GM21423 (cell line): Measurements from ENCODE around the gene DKK3.

ENCODE experiments used
- ATAC-seq: cut with Tn5 transposase; IDR thresholded peaks from one replicate; pipeline ENCODE4 v1.9.1; 2021; ENCODE audit warnings: mild to moderate bottlenecking, moderate library complexity; ENCODE audit not compliant: unreplicated experiment

Gene DKK3

DNA sequence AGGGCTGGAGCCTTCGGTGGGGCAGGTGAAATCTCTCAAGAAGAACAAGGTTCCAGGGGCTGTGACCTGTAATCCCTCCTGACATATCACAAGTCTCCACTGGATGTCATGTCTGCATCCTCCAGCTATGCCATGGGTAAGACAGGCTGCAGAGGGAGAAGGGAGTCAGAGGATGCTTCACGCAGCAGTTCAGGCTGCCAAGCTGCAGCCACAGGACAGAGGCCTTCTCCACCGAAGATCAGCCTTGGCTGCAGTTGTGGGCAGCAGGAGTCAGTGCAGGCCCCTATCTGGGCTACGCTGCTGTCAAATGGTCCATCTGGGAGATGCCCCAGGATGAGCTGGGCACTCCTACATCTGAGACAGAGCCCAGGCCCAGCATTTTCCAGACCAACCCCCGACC lies 25.0 kb downstream of the DKK3 start:
- ATAC-seq = no peak

DNA sequence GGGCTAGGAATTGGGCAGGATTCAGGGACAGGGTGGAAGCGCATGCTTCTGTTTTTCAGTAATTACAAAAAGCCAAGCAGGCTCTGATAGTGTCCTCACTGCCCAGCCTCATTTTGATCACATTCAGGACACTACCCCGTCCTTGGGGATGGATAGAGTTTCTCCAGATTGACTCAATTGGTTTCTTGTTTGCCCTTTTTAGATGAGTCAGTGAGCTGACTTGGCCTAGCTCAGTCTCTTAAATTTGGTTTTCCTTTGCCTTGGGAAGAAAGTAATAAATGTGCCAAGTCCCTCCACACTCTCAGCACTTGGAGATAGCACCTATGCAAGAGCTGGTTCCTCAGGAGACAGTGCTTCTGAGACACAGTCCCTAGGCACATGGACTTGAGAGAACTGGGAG lies 25.5 kb downstream of the DKK3 start:
- no peak for ATAC-seq

DNA sequence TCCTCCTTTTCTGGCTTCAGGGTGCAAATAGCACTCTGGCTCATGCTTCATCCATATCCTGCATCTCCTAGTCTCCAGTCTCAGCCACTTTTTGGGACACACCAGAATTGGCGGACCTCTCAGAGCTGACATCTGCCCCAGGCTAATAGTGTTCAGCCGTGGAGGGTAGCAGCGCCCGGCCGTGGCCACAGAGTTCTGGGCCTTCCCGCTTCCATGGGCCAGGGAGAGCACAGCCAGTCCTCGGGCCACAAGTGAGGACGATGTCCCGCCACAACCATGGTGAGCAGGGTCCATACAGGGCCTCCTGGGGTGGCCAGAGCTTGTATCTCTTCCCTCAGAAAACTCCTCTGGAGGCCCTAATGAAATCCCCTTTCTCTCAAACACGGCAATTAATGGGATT lies 26.0 kb downstream of the DKK3 start:
- no peak for ATAC-seq

DNA sequence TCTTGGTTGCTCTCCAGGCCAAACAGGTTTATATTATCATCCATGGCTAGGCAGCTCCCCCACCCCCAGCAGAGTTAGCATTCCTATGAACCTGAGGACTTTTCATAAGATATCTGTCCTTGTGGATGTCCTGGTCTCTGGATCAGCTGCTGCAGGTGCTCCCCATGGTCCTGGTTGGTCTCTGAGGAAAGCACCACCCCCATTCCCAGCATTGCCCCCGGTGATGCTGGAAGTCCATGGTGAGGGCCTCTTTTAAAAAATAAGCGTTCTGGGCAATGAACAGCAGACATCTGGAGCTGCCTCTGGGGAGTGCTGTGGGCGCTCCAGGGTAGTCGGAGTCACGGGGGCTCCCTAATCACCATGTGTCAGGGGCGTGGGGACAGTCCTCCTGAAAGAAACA lies 26.6 kb downstream of the DKK3 start:
- ATAC-seq = no peak

DNA sequence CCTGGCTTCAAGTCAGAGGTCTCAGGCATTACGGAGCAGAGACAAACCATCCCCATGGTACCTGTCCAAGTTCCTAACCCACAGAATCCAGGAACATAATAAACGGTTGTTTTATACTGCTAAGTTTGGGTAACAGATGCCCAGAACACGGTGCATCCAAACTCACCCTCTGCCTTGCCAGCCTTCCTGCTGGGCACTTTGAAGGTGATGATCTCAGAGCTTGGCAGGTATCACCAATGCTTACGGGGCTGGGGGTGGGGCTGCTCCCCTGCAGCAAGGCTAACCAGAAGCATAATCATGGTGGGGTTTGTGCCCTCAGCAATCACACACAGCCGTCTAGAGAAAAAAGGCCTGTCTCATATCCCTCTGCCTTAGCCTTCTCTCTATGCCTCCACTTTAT lies 27.1 kb downstream of the DKK3 start:
- ATAC-seq = no peak

DNA sequence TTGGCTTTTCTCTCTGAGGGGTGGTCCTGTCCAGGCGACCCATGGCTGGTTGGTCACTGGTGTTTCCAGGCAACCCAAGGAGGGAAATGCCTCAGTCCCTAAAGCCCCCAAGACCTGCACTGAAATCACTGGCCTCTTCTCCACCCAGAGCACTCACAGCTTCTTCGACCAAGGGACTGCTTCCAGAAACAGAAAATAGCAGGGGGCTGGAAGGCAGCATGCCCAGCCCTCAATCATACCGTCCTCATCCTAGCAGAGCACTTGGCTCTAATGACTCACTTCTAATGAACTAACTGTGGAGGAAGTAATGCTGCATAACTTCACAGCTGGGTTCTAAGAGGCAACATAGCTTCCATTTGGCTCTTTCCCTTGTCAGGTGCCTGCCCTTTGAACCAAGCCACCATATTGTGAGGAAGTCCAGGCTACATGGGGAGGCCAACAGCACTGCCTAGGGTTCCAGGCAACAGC lies 27.6 kb downstream of the DKK3 start:
- no peak for ATAC-seq

DNA sequence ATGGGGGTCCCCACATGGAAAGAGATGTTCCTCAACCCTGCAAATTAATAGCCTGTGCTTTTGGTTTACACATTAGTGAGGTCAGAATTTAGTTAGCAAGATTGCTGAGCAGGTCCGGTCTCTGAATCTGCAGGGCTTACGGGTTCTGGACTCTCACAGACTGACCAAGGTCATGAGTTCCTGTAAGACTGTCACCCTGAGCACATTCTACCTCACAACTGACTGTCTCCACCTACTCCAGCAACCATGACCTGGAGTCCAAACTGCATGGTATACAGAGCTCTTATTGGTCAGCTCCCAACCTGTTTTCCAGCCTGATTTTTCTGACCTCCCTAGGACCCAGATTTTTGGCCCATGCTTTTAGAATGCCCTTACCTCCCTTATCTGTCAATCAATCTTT lies 28.2 kb downstream of the DKK3 start:
- no peak for ATAC-seq

DNA sequence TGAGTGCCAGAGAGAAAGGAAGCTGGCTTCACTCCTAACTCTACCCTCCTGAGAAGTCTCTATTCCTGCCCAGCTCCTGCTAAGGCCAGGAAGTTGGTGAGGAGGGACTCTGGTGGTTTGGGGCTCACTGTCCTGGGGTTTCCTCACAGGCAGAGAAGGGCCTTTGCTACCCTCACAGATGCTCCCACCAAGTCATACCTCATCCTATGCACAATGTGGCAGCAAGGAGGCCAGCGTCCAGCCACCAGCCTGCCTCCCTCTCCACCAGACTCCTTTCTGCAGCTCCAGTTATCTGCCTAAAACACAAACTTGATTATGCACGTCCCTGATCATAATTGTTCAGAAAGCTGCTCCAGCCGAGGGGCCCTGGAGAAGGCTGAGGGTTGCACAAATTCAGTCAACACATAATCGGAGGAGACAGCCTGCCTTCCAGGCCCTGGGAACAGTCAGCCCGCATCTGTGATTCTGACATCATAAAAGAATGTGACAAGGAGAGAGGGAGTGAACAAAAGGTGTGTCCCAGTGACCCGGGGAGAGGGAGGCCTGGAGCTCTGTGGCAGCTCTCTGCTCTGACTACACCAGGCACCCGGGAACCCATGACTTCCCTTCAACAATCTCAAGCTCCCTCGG lies 28.8 kb downstream of the DKK3 start:
- no peak for ATAC-seq

DNA sequence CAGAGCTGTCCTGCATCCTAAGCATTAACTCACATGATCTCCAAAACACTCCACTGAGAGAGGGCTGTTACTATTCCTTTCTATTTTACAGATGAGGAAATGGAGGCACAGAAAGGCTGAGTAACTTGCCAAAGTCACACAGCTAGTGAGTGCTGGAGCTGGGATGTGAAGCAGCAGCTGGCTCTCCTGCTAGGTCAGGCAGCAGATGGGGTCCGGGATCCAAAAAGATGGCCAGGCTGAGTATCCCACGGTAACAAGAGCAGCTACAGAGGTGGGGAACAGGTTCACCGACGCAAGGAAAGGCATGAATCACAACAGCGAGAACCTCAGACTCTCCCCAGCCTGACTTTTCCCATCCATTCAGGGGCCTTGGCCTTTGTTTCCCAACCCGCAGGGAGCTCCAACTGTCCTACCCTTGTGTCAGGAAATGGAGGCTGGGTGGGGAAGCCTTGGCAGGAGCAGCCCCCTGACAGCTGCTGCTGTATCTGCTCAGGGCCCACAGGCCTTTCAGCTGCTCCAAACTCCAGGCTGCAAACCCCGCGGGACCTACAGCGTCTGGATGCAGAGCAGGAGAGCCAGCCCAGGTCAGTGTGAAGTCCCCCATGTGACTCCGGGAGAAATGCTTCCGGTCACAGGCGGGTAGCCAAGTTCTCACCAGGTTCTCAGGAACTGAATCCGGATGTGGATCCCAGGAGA lies 29.5 kb downstream of the DKK3 start:
- ATAC-seq = no peak

DNA sequence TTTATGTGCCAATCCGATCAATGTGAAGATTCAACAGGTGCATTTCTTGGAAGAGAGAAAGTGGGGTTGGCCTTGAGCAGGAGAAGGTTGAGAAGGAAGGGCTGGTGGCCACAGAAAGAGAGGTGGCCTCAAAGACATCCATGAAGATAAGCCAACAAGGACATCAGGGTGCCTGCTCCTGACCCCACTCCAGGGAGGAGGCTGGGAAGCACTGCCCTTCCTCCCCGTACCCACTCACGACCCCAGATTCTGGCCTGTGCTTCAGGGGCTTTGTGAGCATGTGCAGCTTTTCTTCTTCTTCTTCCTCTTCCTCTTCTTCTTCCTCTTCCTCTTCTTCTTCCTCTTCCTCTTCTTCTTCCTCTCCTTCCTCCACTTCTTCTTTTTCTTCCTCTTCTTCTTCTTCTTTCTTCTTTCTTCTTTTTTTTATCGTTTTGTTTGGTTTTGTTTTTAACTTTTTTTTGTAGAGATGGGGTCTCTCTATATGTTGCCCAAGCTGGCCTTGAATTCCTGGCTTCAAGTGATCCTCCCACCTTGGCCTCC lies 30.3 kb downstream of the DKK3 start:
- ATAC-seq = no peak

DNA sequence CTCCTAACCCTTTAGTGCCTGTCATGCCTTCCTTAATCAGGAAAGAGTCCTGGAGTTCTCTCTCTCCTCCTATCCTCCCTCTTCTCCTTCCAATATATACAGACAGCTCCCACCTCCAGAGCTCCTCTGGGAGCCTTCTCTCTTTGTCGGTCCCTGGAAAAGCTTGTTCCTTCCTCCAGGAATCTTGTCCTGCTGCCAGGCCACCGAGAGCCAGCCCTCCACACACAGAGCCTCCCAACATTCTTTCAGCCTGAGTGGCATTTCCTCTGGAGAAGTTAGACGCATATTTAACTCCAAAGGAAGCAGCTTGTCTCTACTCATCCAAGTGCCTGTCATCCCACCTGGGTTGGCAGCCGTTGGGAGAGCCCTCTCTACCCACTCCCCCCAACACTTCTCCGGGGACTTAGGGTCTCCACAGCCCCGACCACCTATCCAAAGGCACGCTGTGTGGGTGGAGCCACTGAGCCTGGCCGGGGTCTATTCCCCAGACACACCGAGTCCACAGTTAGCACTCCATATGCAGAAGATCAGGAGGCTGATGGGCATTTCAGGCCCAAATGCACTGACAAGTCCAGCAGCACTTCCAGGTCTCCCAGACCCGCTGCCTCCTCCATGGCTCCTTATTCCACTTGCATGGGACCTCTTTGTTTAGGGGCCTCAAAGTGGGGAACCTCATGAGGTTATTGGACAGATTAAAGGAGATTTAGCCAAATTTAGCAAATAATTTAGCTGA lies 31.1 kb downstream of the DKK3 start:
- no peak for ATAC-seq

DNA sequence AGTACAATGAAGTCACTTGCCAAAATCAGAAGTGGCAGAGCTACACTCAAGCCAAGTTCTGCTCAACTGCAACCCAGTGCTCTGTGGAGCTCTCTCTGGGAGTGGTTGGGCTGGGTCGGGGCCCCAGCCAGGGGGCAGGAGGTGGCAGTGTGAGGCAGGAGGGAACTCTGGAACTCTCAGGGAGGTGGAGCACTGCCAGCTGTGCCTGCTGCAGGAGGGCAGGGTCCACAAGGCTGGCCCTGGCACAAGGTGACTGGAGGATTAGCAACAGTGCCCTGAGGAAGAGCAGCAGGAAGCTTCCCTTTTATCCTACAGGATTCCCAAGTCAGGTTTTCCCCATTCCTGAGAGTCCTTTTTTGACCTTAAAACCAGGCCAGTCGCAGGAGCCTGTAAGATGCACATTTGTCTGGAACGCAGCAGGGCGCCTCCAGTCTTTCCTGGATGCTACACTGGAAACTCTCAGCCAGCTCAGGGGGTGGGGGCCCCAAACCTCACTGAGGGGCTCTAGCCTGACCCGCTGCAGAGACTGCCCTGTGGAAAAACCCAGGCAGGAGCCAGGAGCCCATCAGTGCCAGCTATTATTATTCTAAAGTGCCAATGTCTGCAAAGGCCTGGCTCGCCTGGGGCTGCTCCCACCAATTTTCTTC lies 31.8 kb downstream of the DKK3 start:
- no peak for ATAC-seq

DNA sequence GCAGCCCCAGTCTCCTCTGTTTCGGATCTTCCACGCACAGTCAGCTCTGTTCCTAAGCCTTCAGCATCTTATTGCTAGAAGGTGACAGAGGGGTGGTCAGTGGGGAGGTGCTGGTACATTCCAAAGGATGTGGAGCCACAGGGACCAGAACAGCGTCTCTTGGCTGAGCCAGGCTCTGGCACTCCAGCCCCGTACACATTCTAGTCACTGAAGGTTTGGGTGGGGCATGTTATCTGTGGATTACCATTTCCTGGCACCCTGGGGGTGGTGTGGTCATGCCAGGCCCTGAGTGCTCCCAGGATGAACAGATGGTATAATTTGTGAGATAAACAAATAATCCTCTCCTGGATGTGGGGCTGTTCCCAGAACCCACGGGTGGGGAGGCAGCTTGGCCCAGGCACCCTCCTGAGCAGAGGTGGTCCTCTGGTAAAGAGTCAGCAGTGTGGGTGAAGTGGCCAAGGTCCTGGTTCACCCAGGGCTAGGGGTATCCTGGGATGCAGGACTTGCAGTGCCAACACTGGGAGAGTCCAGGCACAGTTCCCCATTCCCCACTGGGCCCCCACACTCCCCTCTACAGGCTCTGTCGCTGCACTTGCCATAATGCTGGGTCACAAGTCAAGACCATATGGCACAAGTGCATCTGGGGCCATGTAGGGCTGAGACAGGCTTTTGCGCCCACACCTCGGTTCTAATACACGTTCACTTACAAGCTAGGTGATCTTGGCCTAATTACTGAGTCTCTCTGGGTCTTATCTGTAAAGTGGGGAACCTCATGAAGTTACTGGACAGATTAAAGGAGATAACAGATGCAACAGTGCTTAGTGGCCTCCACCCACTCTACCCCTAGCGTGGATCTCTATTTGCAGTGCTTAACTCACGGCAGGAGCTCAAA lies 33.0 kb downstream of the DKK3 start:
- no peak for ATAC-seq

DNA sequence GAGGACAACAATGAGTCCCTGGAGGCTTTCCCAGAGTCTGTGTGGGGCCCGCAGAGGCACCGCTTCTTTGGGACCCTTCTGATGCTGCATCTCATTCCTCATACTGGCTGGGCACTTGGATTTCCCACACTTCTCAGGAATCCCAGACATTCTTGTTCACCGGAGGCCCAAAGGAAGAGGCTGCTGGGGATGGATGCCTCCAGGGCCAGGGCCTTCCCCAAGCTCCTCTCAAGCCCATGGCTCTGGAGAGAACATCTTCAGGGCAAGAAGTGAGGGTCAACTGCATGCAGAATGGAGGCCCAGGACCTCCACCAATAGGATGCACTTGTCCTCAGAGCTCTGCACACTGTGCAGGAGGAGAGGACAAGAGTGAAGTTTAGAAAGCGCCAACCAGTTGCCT lies 34.6 kb downstream of the DKK3 start:
- ATAC-seq = no peak

DNA sequence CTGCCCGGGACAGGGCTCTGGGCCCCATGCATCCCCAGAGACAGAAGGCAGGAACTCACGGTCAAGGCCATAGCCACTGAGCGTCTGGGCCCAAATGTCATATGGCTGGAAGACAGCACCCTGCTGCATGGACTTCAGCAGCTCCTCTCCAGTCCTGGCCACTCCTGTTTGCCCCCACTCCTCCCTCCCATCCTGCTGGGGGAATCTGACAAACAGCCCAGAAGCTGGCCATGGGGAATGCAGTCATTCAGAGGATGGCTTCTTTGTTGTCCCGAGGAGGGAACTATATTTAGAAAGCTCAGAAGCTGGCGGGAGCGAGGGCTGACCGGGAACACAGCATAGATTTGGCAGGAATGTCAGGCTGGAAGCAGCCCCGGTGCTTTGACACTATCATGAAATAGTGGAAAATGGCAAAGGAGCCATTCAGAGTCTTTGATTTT lies 35.0 kb downstream of the DKK3 start:
- no peak for ATAC-seq

DNA sequence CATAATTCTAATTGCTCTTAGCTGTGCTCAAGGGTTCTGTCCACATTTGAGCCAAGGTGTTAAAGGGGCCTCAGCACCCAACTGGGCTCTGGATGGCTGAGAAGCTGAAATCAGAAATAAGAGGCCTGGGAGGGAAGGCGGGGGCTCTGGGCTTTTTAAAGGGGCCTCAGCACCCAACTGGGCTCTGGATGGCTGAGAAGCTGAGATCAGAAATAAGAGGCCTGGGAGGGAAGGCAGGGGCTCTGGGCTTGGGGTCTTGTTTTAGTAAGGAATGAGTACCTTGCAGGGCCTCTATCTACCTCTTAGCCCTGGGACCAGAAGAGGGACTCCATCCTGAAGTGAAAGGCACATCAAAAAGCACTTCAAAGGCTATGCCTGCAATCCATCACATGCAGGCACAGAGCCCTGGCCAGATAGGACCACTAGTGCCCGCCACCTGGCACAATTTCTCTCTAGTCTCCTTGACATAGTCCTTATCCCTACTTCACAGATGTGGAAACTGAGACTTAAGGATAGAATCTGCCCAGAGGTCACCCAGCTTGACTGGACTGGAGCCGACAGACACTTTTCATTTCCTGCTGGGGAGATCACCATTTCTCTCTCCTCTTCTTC lies 35.6 kb downstream of the DKK3 start:
- ATAC-seq = no peak

DNA sequence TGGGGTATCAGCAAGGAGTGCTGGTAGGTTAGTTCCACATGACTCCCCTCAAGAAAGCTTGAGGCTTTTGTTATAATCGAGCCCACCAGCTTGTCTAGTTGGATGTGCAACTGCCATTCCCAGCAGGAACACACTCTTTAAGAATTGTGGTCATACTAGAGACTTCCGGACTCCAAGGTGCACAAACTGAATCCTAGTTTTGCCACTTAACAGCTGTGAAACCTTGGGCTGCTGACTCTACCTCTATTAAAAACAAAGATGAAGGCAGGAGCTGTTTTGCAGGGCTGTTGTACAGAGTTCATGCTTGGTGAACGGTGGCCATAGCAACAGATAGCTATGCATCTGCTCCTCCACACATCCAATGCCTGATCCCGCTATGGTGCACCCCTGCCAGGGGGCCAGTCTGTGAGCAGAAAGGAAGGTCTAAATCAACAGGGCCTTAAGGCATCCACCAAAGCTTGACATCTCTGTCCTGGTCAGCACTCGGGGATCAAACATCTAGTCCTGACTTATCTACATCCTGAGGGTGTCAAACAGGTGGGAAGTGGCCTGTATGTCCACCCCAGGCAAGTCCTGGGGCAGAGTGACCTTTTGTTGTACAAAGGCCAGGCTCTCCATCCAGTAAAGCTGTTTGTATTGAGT lies 36.4 kb downstream of the DKK3 start:
- no peak for ATAC-seq

DNA sequence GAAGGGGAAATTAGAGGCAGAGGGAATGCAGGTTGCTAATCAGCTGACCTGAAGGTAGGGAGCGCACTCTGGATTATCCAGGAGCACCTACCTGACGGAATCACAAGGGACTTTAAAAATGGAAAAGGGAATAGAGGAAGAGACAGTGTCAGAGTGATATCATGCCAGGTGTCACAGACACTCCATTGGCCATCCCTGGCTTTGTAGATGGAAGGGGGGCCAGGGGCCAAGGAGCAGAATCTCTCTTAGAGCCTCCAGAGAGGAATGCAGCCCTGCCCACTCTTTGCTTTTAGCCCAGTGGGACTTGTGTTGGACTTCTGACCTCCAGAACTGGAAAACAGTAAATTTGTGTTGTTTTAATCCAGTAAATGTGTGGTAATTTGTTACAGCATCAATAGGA lies 37.9 kb downstream of the DKK3 start:
- no peak for ATAC-seq
